ENCODE results near the gene EYS.
"Not testable (repeated sequence)": the region's sequence is repeated elsewhere in the genome, so short reads cannot be mapped to it uniquely, and the experiment has no call there.

The EYS gene

DNA sequence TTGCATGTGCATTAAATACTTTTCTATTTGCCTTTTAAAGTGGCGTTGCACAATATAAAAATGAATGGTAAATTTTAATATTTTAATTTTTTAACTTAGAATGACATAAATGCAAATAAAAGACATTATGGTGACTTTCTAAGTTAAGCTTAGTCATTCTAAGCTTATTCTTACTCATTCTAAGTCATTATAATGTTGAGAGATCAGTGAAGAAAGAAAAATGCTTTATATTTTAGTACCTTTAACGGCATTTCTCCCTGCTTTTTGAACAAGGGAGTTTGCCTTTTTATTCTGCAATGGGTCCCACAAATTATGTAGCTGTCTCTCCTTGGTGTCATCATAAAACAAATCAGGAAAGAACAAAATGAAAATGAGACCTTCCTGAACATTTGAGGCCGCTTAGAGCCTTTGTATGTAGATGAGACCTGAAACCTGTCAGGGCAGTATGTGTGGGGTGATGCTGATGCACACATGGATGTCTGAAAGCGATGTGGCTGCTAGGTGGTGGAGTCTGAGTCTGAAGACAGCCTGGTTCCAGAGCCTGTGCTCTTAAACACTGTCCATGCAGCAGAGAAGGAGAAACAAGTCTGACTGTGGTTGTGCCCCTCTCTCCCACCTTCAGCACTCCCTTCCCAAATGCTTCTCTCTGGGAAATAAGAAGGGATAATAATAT, 1913.4 kb downstream of the EYS start:
- TF ChIP-seq POLR2A (IDR thresholded peaks at IDR 0.05; ENCODE audit: low read depth, low read length), result no peak
- DNase-seq (ENCODE audit: insufficient read length, low spot score), result no peak
- FAIRE-seq, result no peak

DNA sequence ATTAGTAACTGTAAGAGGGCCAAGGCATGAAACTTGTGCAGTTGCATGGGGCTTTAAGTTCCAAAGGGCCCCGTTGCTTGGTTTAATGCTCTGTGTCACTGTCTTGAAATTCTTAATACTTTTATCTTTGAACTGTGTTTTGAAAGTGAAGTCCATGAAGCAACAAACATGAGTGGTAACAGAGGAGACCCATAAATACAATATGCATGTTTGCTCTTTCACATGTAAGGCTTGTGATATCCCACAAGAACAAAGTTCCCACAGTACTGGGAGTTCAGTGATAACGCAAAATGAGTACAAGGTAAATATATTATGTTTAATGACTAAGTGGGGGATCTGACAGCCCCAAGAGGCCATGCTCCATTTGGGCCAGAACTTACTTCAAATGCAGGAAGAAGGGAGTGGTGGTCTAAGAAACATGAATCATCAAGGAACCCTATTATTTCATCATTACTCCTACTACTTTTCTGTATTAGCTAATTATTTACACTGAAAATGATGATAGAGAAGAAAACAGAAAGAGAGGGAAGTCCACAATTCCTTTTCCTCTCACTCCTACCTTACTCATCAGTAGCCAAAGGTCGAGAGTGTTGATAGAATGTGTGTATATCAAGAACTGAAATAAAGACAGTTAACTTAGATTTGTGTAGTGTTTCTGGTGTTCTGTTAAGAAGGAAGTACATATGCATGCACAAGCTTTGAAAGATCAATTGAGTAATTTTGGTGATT, 1914.1 kb downstream of the EYS start:
- FAIRE-seq, result no peak

DNA sequence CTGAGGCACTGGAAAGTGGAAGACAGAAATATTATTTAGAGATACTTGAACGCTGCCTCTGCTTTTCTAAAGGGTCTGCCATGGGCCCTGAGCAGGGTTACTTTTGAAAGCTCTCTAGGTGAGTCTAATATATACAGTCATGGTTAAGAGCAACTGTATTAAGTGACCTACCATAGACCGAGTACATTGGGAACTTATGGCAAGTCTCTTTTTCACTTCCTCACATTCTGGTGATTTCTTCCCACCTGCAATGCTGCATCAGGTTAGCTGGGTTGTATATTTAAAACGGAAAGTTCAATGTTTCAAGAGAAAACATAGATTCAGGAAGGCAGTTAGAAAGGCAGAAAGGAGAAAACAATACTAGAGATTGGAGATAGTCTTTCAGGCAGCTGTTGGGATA, 1916.7 kb downstream of the EYS start:
- DNase-seq (ENCODE audit: insufficient read length, low spot score) (no peak), FAIRE-seq (no peak)
- TF ChIP-seq POLR2A (IDR thresholded peaks at IDR 0.05; ENCODE audit: low read depth, low read length), result no peak

More for the DNA sequence above, 1914.1 kb downstream of the EYS start:
- TF ChIP-seq POLR2A (IDR thresholded peaks at IDR 0.05; ENCODE audit: low read depth, low read length), result no peak
- no peak for DNase-seq (ENCODE audit: insufficient read length, low spot score)

DNA sequence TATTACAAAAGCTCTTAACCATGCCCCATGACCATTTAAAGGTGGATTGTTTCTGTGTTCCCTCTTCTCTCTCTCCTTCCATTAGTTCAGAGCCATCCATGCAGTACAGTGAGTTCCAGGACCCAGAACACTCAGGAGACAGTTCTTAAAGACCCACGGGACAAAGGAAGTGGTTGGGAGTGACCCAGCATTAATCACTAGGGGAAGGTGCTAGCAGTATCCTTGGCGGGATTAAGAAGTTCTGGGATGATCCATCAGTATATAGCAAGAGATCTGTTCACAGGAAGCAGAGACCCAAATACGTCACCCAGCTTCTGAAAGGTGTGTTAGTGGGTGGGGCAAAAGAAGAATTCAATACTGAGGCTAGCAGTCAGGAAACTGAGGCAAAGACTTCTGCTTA, 1917.3 kb downstream of the EYS start:
- FAIRE-seq (no peak), DNase-seq (ENCODE audit: insufficient read length, low spot score) (no peak)
- no peak for TF ChIP-seq POLR2A (IDR thresholded peaks at IDR 0.05; ENCODE audit: low read depth, low read length)

DNA sequence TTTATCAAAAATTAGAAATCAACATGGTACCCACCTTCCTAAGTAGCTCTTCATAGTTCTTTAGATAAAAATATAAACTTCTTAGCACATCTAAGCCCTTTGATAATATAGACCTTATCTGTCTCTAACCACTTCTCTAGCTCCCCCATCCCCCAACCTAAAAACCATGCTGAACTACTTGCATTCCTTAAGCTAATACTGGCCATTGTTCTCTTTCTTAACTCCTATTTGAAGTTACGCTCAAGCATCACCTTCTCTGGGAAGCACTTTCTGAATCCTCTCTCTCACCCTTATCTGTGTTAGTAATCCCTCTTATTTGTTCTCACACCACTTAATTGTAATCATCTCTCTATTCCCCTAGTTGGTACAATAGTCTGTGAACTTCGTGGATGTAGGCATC, 1918.5 kb downstream of the EYS start:
- no peak for DNase-seq (ENCODE audit: insufficient read length, low spot score)
- FAIRE-seq, result no peak
- TF ChIP-seq POLR2A (IDR thresholded peaks at IDR 0.05; ENCODE audit: low read depth, low read length), result no peak

DNA sequence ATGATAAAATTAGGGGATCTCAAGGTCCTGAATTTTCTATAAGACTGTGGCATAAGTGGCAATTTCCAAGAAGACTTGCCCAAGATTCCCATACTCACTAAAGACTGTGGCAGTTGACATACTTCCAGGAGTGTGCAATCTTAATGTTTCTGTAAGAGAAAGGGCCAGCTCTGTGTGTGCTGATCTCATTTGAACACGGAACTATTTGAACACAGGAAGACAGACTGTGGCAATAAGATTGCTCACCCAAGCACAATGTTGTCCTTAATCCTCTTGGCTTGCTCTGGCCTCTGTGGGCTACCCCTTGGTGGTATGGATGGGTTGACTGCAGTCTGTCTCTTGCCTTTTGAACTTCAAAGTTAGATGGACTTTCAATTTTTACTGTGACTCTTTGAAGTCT, 1920.0 kb downstream of the EYS start:
- DNase-seq (ENCODE audit: insufficient read length, low spot score), result no peak
- FAIRE-seq, result no peak
- no peak for TF ChIP-seq POLR2A (IDR thresholded peaks at IDR 0.05; ENCODE audit: low read depth, low read length)

DNA sequence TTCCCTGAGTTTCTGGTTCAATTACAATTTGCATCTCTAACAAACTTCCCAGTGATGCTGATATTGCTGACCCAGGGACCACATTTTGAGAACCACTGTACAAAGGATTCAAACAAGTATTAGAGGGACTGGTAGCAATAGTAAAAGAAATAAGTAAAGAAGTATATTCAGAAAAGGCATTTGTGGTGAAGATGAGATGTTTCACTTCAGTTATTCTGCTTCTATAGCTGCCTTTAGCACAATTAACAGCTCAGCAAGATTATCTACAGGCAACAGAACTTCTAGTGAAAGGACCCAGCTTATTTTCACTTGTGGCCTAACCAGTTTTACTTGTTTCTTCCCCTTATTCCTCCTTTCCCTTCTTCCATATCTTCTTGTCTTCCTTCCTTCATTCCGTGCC, 1922.0 kb downstream of the EYS start:
- FAIRE-seq, result no peak
- no peak for DNase-seq (ENCODE audit: insufficient read length, low spot score)
- no peak for TF ChIP-seq POLR2A (IDR thresholded peaks at IDR 0.05; ENCODE audit: low read depth, low read length)

DNA sequence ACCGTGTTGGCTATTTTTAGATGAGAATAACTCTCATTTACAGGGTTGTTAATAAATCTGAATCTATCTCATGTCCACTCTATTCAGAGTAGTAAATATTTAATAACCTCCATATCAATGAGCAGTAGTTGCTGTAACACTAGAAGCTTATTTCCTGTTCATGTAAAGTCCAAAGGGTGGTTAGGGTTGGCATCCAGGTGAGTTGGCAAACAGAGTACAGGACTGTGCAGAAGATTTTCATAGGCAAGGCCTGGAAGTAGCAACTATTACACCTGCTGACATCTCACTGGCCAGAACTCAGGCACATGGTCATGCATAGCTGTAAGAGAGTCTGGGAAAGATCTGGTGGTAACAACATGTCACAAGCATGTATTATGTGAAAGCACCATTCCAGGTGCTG, 1923.9 kb downstream of the EYS start:
- no peak for TF ChIP-seq POLR2A (IDR thresholded peaks at IDR 0.05; ENCODE audit: low read depth, low read length)
- FAIRE-seq, result no peak
- no peak for DNase-seq (ENCODE audit: insufficient read length, low spot score)

DNA sequence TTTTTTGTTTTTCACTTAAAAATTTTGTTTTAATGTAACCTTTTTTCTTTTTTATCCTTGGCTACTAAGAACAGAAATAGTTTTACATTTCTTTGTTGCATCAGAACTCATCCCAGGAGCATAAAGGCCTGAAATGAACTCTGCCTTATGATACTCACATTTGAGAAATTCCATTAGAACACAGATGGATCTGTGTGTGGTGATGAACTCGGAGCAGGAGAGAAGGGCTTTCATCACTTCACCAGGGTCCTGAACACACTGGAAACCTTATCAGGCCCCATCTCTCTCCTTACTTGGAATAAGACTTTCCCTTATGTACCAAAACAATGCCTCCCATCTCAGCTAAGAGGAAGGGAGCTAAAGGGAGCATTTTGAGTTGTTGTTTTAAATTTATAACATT, 1932.1 kb downstream of the EYS start:
- FAIRE-seq, result no peak
- DNase-seq (ENCODE audit: insufficient read length, low spot score), result no peak
- TF ChIP-seq POLR2A (IDR thresholded peaks at IDR 0.05; ENCODE audit: low read depth, low read length), result no peak

DNA sequence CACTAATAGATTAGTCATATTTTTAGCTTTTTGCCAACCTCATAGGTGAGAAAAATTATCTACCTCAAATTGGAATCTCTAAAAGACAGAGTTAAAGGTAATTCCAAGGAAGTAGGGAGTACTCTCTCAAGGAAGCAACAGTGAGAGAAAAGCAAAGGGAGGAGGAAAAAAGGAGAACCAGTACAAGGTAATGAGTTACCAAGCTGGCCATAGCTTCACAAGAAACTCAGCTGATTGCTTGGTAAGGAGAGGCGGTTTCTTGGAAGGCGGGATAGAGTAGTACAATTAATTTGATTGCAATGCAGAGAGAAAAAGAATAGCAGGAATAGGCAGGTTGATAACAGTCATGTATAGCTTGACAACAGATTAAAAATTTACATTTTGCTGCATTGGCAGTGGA, 1933.8 kb downstream of the EYS start:
- no peak for FAIRE-seq
- DNase-seq (ENCODE audit: insufficient read length, low spot score), result no peak
- no peak for TF ChIP-seq POLR2A (IDR thresholded peaks at IDR 0.05; ENCODE audit: low read depth, low read length)

DNA sequence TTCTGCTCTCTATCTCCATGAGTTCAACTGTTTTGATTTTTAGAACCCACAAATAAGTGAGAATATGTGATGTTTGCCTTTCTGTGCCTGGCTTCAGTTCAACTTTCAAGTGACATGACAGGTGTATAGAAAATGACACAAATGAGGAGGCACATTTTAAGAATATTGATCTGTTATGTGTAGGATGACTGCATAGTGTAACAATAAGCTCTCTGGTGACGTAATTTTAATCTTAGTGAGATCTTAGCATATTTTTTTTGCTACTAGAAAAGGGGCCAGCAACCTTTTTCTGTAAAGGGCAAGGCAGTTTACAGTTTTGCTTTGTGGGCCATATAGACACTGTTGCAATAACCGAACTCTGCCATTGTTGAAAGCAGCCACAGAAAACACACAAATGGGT, 1941.2 kb downstream of the EYS start:
- TF ChIP-seq POLR2A (IDR thresholded peaks at IDR 0.05; ENCODE audit: low read depth, low read length), result no peak
- FAIRE-seq, result no peak
- no peak for DNase-seq (ENCODE audit: insufficient read length, low spot score)

DNA sequence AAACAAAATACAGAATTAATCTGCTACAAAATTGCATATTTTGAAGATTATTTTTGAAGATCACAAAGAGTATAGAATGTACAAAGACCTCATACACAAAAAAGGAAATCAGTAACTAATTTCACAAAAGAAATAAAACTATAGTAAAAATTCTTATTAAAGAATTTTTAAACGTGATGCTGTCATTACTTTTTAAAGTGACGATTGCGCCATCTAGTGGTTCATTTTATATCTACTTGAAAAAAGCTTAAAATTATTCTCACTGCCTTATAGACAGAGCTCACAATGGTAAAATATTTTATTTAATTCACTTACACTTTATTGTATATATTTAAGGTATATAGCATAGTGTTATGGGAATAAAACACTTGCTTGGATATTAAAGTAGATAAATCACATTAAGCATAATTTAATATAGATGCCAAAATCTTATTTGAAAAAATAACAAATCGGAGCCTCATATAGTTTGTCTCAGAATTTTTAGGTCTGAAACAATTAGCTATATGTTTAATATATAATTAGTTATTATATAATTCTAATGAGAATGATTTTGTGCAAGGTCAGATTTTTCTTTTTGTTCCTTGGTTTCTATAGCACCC, 1942.6 kb downstream of the EYS start:
- no peak for TF ChIP-seq POLR2A (IDR thresholded peaks at IDR 0.05; ENCODE audit: low read depth, low read length)
- no peak for FAIRE-seq
- no peak for DNase-seq (ENCODE audit: insufficient read length, low spot score)

DNA sequence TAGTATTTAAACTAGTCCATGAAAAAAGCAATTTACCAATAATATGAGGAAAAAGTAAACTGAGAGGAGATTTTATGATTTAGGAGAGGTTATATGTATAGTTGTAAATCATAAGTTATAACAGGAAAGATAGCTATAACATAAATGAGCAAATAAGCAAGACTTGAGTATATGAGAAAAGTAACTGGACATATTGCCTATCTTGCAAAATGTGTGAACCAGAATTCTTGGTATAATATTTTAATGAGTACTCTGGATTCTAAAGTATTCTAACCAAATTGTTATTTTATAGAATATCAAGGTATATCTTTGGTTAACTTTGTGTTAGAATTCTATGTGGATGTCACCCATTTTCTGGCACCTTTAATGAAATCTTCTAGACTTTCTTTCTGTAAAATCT, 1946.8 kb downstream of the EYS start:
- FAIRE-seq (no peak), DNase-seq (ENCODE audit: insufficient read length, low spot score) (no peak)

DNA sequence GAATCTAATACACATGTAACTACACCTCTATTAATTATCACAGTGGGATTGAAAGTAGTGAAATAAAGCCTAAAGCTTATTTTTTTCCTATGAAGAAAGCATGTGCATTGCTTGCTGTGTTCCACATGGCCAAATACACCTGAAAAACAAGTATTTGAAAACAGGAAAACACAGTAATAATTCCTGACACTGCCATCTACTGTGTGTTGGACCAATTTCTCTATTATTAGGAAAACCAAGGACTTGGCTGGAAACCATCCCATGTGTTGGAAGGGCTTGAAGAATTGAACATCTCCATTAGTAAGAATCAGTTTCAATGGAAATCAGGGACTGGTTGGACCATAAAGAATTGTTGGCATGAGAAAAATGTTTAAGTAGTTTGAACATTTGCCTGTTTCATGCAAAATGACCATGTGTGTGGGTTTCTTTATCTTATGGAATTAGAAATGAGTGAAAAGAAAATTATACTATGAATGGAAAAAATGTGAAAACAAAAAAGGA, 1947.4 kb downstream of the EYS start:
- no peak for DNase-seq (ENCODE audit: insufficient read length, low spot score)

More for the DNA sequence above, 1946.8 kb downstream of the EYS start:
- TF ChIP-seq POLR2A (IDR thresholded peaks at IDR 0.05; ENCODE audit: low read depth, low read length), result no peak

DNA sequence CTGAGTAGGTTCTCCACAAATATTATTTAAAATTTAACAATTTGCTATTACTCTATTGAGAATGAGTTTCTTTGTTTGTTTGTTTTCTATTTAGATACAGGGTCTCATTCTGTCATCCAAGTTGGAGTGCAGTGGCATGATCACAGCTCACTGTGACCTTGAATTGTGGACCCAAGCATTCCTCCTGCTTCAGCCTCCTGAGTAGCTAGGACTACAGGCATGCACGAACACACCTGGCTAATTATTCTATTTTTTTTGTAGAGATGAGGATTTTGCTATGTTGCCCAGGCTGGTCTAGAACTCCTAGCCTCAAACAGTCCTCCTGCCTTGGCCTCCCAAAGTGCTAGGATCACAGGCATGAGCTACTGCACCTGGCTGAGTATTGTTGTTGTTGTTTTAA, 1949.2 kb downstream of the EYS start:
- FAIRE-seq, result no peak
- no peak for TF ChIP-seq POLR2A (IDR thresholded peaks at IDR 0.05; ENCODE audit: low read depth, low read length)
- no peak for DNase-seq (ENCODE audit: insufficient read length, low spot score)

More for the DNA sequence above, 1947.4 kb downstream of the EYS start:
- no peak for TF ChIP-seq POLR2A (IDR thresholded peaks at IDR 0.05; ENCODE audit: low read depth, low read length)
- FAIRE-seq, result no peak

DNA sequence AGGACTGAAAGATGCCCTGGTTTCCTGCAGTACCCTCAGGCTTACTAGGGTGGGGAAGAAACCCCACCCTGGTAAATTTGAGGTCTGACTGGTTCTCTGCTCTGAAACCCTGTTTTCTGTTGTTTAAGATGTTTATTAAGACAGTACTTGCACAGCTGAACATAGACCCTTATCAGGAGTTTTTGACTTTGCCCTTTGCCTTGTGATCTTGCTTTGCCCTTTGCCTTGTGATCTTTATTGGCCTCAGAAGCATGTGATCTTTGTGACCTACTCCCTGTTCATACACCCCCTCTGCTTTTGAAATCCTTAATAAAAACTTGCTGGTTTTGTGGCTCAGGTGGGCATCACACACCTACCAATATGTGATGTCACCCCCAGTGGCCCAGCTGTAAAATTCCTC, 1949.8 kb downstream of the EYS start:
- FAIRE-seq; DNase-seq (ENCODE audit: insufficient read length, low spot score): not testable (repeated sequence)
